Right lobe of liver (tissue), 6 donors: ENCODE measurements around the gene CDRT4. TPM values are rescaled to one million over a fixed set of nuclear protein-coding genes. Genes with fewer than 3 reads are reported as not detected.
A peak's percentile ranks its signal among the peaks of the same experiment; 100 is the strongest.

ENCODE experiments used
- ATAC-seq, 4 donors: fragments of 200-7000 bp; cut with Tn5 transposase; one replicate each; pipeline ENCODE4 v1.9.1; 2020; ENCODE audit warnings: mild to moderate bottlenecking in 4 of 4, moderate library complexity in 4 of 4
- DNase-seq, 3 donors: peaks; one replicate each; pipeline ENCODE4 v3.0.0-alpha.2; 2020
- H3K27ac ChIP-seq, 3 donors: fragments of 200-600 bp; one replicate each; pipeline ENCODE4 v1.8.0; 2022
- H3K27me3 ChIP-seq, 2 donors: fragments of 200-600 bp; one replicate each; pipeline ENCODE4 v1.8.0; 2022
- H3K36me3 ChIP-seq, 4 donors: fragments of 200-600 bp; sonication (generic) in 1 of 4; one replicate each; pipeline versions ENCODE4 v1.5.1 to v1.8.0; 2017 to 2022; ENCODE audit warnings: control low read depth in 1 of 4
- H3K4me1 ChIP-seq, 4 donors: fragments of 200-600 bp; sonication (generic) in 1 of 4; one replicate each; pipeline versions ENCODE4 v1.5.1 to v1.8.0; 2017 to 2022; ENCODE audit warnings: control low read depth in 1 of 4
- H3K4me3 ChIP-seq, 3 donors: fragments of 200-600 bp; one replicate each; pipeline ENCODE4 v1.8.0; 2022
- H3K9me3 ChIP-seq, 4 donors: fragments of 200-600 bp; sonication (generic) in 1 of 4; one replicate each; pipeline versions ENCODE4 v1.5.1 to v1.8.0; 2017 to 2022; ENCODE audit warnings: control low read depth in 1 of 4
- POLR2A ChIP-seq: fragments of 450-650 bp; IDR thresholded peaks from one replicate; pipeline ENCODE4 v1.6.1; 2017; ENCODE audit warnings: antibody characterized with exemption, mild to moderate bottlenecking
- WGBS: methylation state at CpG from one replicate; pipeline ENCODE4 v1.1.6; 2018; ENCODE audit warnings: low coverage, low lambda C conversion rate; ENCODE audit not compliant: insufficient coverage; ENCODE audit errors: missing lambda C conversion rate; 5-methylcytosine and 5-hydroxymethylcytosine counted together
- intact Hi-C, 2 donors: fragments of 100-400 bp; cut with DNase I; formaldehyde crosslinking; loops; one replicate each; pipeline versions ENCODE4 v1.11.2 to v1.14.1; 2022
- total RNA-seq, 6 experiments: library from RNA; depleted of rRNA in 2 of 6; stranded (reverse); fragments of >200 nt in 2 of 6; fragmentation: NEBNext Ultra II Directional in 3 of 6; extraction: Animal tissue kit (Norgen Biotek cat#: 25700) in 3 of 6; gene quantifications; one replicate each; pipeline versions ENCODE4 v1.1.0 to v1.2.4, GENCODE V29; 2016 to 2023
- TF ChIP-seq, protein P1 (sequence below), 4 donors: fragments of 200-600 bp in 3 of 4; fragments of 450-650 bp in 1 of 4; IDR thresholded peaks; one replicate each; pipeline versions ENCODE4 v1.5.1 to v1.8.0; 2016 to 2022; ENCODE audit warnings: antibody characterized with exemption in 4 of 4, mild to moderate bottlenecking in 2 of 4
- donor health status: DM: no; HTN: yes; CAD: no.
- donor health status: DM: no; HTN: no; CAD: no.
- donor health status: DM: no; HTN: no; CAD: no.
- donor health status: DM: no; HTN: yes; CAD: no.
- donor health status: DM: no; HTN: yes; CAD: no.

CDRT4 gene
- total RNA-seq, 6 experiments from 2014 or later, result 0.43 to 3.3 (median 1.3) TPM

- TF ChIP-seq, protein P1, sequence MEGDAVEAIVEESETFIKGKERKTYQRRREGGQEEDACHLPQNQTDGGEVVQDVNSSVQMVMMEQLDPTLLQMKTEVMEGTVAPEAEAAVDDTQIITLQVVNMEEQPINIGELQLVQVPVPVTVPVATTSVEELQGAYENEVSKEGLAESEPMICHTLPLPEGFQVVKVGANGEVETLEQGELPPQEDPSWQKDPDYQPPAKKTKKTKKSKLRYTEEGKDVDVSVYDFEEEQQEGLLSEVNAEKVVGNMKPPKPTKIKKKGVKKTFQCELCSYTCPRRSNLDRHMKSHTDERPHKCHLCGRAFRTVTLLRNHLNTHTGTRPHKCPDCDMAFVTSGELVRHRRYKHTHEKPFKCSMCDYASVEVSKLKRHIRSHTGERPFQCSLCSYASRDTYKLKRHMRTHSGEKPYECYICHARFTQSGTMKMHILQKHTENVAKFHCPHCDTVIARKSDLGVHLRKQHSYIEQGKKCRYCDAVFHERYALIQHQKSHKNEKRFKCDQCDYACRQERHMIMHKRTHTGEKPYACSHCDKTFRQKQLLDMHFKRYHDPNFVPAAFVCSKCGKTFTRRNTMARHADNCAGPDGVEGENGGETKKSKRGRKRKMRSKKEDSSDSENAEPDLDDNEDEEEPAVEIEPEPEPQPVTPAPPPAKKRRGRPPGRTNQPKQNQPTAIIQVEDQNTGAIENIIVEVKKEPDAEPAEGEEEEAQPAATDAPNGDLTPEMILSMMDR (IDR thresholded peaks at IDR 0.05), result no peak
- TF ChIP-seq POLR2A, result no peak
- ATAC-seq, result no peak
- no peak overlapping the region for H3K4me3 ChIP-seq
- H3K27ac ChIP-seq, result no peak overlapping the region
- peaks cover 0 to 5% (median 0%) of the 10 kb centered on the region in 4 donors for H3K36me3 ChIP-seq
- DNase-seq, result no peak
- H3K9me3 ChIP-seq, result no peaks in the 10 kb centered on the region
- no peaks in the 10 kb centered on the region for H3K4me1 ChIP-seq
- 83% methylated on average over 6 of the region's 6 CpGs for WGBS
- H3K27me3 ChIP-seq, result no peaks in the 10 kb centered on the region
- intact Hi-C loops, result no loop called here
Observed at GRCh38 chr17:15513058-15513791, 45.8 kb upstream of the CDRT4 start.

DNA sequence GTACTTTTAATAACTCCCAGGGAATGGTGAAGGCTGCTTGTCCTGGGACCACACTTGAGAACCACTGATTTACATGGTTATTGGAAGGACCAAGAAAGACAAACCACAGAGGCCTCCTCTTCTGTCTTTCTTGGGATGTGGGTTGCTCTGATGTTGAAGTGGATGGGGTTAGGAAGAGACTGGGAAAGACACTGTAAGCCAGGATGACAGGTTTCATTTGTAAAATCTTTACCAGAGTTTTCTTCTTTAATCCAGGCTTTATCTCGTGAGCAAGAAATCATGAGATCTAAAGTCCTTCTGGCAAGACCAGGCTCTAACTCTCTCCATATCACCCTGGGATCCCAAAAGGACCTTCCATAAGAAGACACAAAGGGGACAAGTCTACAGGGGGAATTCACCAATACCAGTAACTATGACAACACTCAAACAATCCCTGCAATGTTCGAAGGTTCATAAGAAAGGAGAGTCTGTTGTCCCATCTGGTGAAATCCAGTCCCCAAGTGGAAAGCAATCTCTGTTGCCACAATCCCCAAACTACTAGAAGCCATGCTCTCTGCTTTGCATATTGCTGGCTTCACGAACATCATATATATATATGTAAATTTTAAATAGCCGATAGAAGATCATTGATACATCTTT, 44.8 kb upstream of the CDRT4 start:
- TF ChIP-seq, protein P1 (IDR thresholded peaks at IDR 0.05), result no peak
- TF ChIP-seq POLR2A, result no peak
- Histone ChIP-seq H3K27me3 (no peaks in the 10 kb centered on the region), H3K9me3 (no peaks in the 10 kb centered on the region), H3K4me1 (no peaks in the 10 kb centered on the region), H3K4me3 (no peak overlapping the region), H3K27ac (no peak overlapping the region), H3K36me3 (peaks cover 0 to 5% (median 0%) of the 10 kb centered on the region in 4 donors)
- intact Hi-C loops, result no loop called here
- DNase-seq (no peak), ATAC-seq (no peak)
- WGBS, result 95% methylated on average over 4 of the region's 4 CpGs

DNA sequence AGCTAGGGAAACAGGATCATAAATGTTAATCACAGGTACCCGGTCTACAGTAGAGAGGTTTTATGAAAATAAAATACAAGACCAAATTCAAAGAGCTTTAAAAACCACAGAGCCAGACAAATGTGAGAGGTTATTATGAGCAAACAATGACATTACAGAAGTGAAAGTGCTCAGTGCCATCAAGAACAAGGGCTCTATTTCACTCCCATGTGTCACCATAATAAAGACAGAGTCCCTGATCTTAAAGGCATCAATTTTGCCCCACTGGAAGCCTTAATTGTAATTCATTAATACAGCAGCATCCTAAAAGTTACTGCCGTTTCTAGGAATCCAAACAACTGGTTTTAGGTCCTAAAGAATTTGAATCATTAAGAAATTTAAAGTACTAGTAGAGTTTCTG, 43.7 kb upstream of the CDRT4 start:
- DNase-seq, result no peak
- Histone ChIP-seq H3K36me3 (peaks cover 0 to 2% (median 0%) of the 10 kb centered on the region in 4 donors), H3K9me3 (no peaks in the 10 kb centered on the region), H3K27ac (no peak overlapping the region), H3K4me1 (no peaks in the 10 kb centered on the region), H3K4me3 (no peak overlapping the region), H3K27me3 (no peaks in the 10 kb centered on the region)
- TF ChIP-seq, protein P1 (IDR thresholded peaks at IDR 0.05), result no peak
- TF ChIP-seq POLR2A, result no peak
- intact Hi-C loops, result no loop called here
- no peak for ATAC-seq
- 52% methylated on average over 2 of the region's 2 CpGs for WGBS

DNA sequence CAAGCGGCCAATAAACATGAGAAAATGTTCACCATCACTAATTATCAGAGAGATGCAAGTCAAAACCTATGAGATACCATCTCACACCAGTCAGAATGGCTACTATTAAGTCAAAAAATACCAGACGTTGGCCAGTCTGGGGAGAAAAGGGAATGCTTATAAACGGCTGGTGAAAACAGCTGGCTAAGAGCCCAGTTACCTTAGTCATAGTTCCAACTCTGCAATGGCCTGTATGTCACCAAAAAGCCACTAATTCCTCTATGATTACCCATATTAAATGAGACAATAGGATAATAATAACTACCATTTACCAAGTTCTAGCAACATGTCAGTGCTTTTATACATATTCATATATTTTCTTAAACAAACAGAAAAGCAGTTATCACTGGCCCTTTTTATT, 42.9 kb upstream of the CDRT4 start:
- Histone ChIP-seq H3K9me3 (no peaks in the 10 kb centered on the region), H3K27me3 (no peaks in the 10 kb centered on the region), H3K4me3 (no peak overlapping the region), H3K36me3 (no peaks in the 10 kb centered on the region), H3K27ac (no peak overlapping the region), H3K4me1 (no peaks in the 10 kb centered on the region)
- no peak for TF ChIP-seq POLR2A
- TF ChIP-seq, protein P1 (IDR thresholded peaks at IDR 0.05), result no peak
- intact Hi-C loops, result no loop called here
- peak in 1 of 4 donors; percentile 52 for ATAC-seq
- no peak for DNase-seq
- 59% methylated on average over 3 of the region's 3 CpGs for WGBS
